HepG2 (cell line): Measurements from ENCODE around the gene SMARCD1. TPM values are rescaled to one million over a fixed set of nuclear protein-coding genes. Genes with fewer than 3 reads are reported as not detected.

Source experiments
- ATAC-seq: fragments of 200-7000 bp; cut with Tn5 transposase; 3 replicates; pipeline ENCODE4 v1.9.1; 2020; ENCODE audit warnings: mild to moderate bottlenecking, moderate library complexity
- BruUV-seq: library from RNA; stranded (reverse); fragments of 400-500 nt; replicated peaks from 2 replicates; lab custom pipeline; 2021; lab: Mats Ljungman, UMichigan
- CTCF ChIA-PET: fragments of 300-600 bp; formaldehyde crosslinking; extraction: SDS; loops from one replicate; lab custom pipeline; 2021; ENCODE audit warnings: low total read pairs, inconsistent platforms, low intra/inter-chr PET ratio; lab: Yijun Ruan, JAX
- POLR2A ChIA-PET: fragments of 350-600 bp; sonication (Branson Sonifier 250); formaldehyde crosslinking; loops from one replicate; lab custom pipeline; 2020; ENCODE audit warnings: antibody characterized with exemption, inconsistent platforms; lab: Yijun Ruan, JAX
- DNase-seq: peaks from one replicate; pipeline ENCODE4 v3.0.0-alpha.2; 2015; ENCODE audit warnings: low spot score
- FAIRE-seq: peaks from 3 replicates; lab custom pipeline; 2011; peaks lifted over from hg19 to GRCh38; lab: Jason Lieb, UNC
- H2AFZ ChIP-seq: one replicate; pipeline ENCODE4 v1.6.1; 2011; ENCODE audit warnings: low read length, inconsistent platforms
- H3K27ac ChIP-seq: fragments of 300-600 bp; 3 replicates; pipeline ENCODE4 v1.8.0; 2011; ENCODE audit warnings: mixed run types, mild to moderate bottlenecking, mixed read lengths, low read length, inconsistent platforms; ENCODE audit not compliant: insufficient read depth; ENCODE audit errors: extremely low read length
- H3K27me3 ChIP-seq, 2 experiments: fragments of 200-600 bp in 1 of 2; 2 replicates in 1 of 2; 3 replicates in 1 of 2; pipeline versions ENCODE4 v1.6.0 to v1.8.0; 2011; ENCODE audit warnings: low read length in 2 of 2, mild to moderate bottlenecking in 2 of 2, moderate library complexity in 2 of 2, inconsistent platforms in 1 of 2; ENCODE audit not compliant: insufficient read depth in 2 of 2, control insufficient read depth in 1 of 2
- H3K36me3 ChIP-seq, 2 experiments: fragments of 200-600 bp in 1 of 2; replicated peaks in 1 of 2; 2 replicates in 1 of 2; 3 replicates in 1 of 2; pipeline versions ENCODE4 v1.5.1 to v1.8.0; 2011; ENCODE audit warnings: low read length in 2 of 2, inconsistent platforms in 1 of 2; ENCODE audit not compliant: insufficient read depth in 2 of 2, control insufficient read depth in 1 of 2
- H3K4me1 ChIP-seq: 2 replicates; pipeline ENCODE4 v1.5.1; 2012; ENCODE audit warnings: low read length, inconsistent platforms; ENCODE audit not compliant: insufficient read depth
- H3K4me2 ChIP-seq: 2 replicates; pipeline ENCODE4 v1.6.0; 2011; ENCODE audit warnings: low read depth, low read length, inconsistent platforms
- H3K4me3 ChIP-seq, 3 experiments: fragments of 200-600 bp in 1 of 3; sonication (generic), shearing (Covaris generic) in 1 of 3; replicated peaks in 1 of 3; 2 replicates each; pipeline ENCODE4 v1.5.1; 2011 to 2016; ENCODE audit warnings: low read length in 3 of 3, inconsistent platforms in 2 of 3, low read depth in 2 of 3, mild to moderate bottlenecking in 2 of 3, control low read depth in 1 of 3, mixed read lengths in 1 of 3; ENCODE audit not compliant: insufficient read depth in 1 of 3
- H3K79me2 ChIP-seq: one replicate; pipeline ENCODE4 v1.6.1; 2011; ENCODE audit warnings: low read length, inconsistent platforms; ENCODE audit not compliant: insufficient read depth
- H3K9ac ChIP-seq: 2 replicates; pipeline ENCODE4 v1.6.0; 2011; ENCODE audit warnings: mild to moderate bottlenecking, low read depth, low read length, inconsistent platforms; ENCODE audit not compliant: insufficient read depth
- H3K9me3 ChIP-seq: 2 replicates; pipeline ENCODE4 v1.5.1; 2012; ENCODE audit warnings: mild to moderate bottlenecking, low read length
- H4K20me1 ChIP-seq: 2 replicates; pipeline ENCODE4 v1.6.0; 2011; ENCODE audit warnings: inconsistent platforms, mild to moderate bottlenecking, low read length, moderate library complexity; ENCODE audit not compliant: insufficient read depth
- ATF7-NPFF ChIP-seq: sonication (generic); formaldehyde crosslinking; IDR thresholded peaks from 2 replicates; pipeline ENCODE4 v1.8.1; 2023; ENCODE audit warnings: mild to moderate bottlenecking, low read depth, missing genetic modification reagents, moderate library complexity
- KLF12 ChIP-seq: sonication (generic); formaldehyde crosslinking; IDR thresholded peaks from 2 replicates; pipeline ENCODE4 v1.4.0; 2020; ENCODE audit warnings: missing genetic modification reagents, borderline replicate concordance
- KMT2A ChIP-seq: sonication (generic); formaldehyde crosslinking; IDR thresholded peaks from 2 replicates; pipeline ENCODE4 v1.4.0; 2020; ENCODE audit warnings: missing genetic modification reagents
- NR2F1 ChIP-seq, 2 experiments: fragments of 450-650 bp in 1 of 2; formaldehyde crosslinking in 1 of 2; IDR thresholded peaks; 2 replicates each; pipeline versions ENCODE4 v1.5.0 to v1.6.1; 2016 to 2020; ENCODE audit warnings: mild to moderate bottlenecking in 1 of 2, missing compliant biosample characterization in 1 of 2, missing genetic modification reagents in 1 of 2, moderate library complexity in 1 of 2
- PBX3 ChIP-seq: sonication (generic); formaldehyde crosslinking; IDR thresholded peaks from 2 replicates; pipeline ENCODE4 v1.8.1; 2023; ENCODE audit warnings: missing genetic modification reagents, inconsistent platforms, borderline replicate concordance
- SMARCE1 ChIP-seq: fragments of 450-650 bp; IDR thresholded peaks from 2 replicates; pipeline ENCODE4 v1.6.1; 2017; ENCODE audit warnings: borderline replicate concordance
- TBP ChIP-seq: sonication (generic); formaldehyde crosslinking; IDR thresholded peaks from 2 replicates; pipeline ENCODE4 v1.5.0; 2020; ENCODE audit warnings: missing genetic modification reagents
- THRA ChIP-seq: sonication (generic); formaldehyde crosslinking; IDR thresholded peaks from 2 replicates; pipeline ENCODE4 v1.4.0; 2020; ENCODE audit warnings: missing genetic modification reagents, borderline replicate concordance
- ZMYM3 ChIP-seq: sonication (generic); formaldehyde crosslinking; IDR thresholded peaks from 2 replicates; pipeline ENCODE4 v1.5.1; 2020; ENCODE audit warnings: mild to moderate bottlenecking, missing genetic modification reagents
- ZNF292 ChIP-seq: sonication (generic); formaldehyde crosslinking; IDR thresholded peaks from 2 replicates; pipeline ENCODE4 v1.8.1; 2022; ENCODE audit warnings: mild to moderate bottlenecking, low read depth, missing genetic modification reagents, borderline replicate concordance
- ZNF883 ChIP-seq: sonication (generic); formaldehyde crosslinking; IDR thresholded peaks from 2 replicates; pipeline ENCODE4 v1.5.1; 2020; ENCODE audit warnings: mild to moderate bottlenecking, missing genetic modification reagents; ENCODE audit errors: not compliant biosample characterization
- ZSCAN20 ChIP-seq: sonication (generic); formaldehyde crosslinking; IDR thresholded peaks from 2 replicates; pipeline ENCODE4 v1.4.0; 2020; ENCODE audit warnings: missing genetic modification reagents, mild to moderate bottlenecking, borderline replicate concordance
- WGBS: methylation state at CpG from one replicate; pipeline ENCODE4 v1.1.6; 2017; ENCODE audit warnings: low lambda C conversion rate; 5-methylcytosine and 5-hydroxymethylcytosine counted together
- in situ Hi-C: cut with HindIII; loops from 2 replicates; pipeline ENCODE4 v1.10.0; 2017; ENCODE audit warnings: low pct_unique_long_range_greater_than_20kb; ENCODE audit not compliant: extremely low pct_ligation_motif_present
- intact Hi-C: fragments of 100-400 bp; cut with micrococcal nuclease; formaldehyde crosslinking; loops from one replicate; pipeline ENCODE4 v1.10.0; 2022; ENCODE audit not compliant: unreplicated experiment
- polyA plus RNA-seq, 8 experiments: library from polyadenylated mRNA; depleted of rRNA in 3 of 8; stranded (reverse) in 7 of 8; unstranded in 1 of 8; fragments of >200 nt; fragmentation: Illumina TruSeq in 4 of 8; extraction: Trizol in 4 of 8; gene quantifications; 2 replicates each; pipeline versions ENCODE4 v1.2.1 to v1.2.3, GENCODE V29; 2011 to 2016; ENCODE audit warnings: low read depth in 4 of 8, missing spikeins in 1 of 8, mixed read lengths in 1 of 8; ENCODE audit not compliant: insufficient read depth in 1 of 8
- total RNA-seq, 5 experiments: library from RNA; depleted of rRNA; stranded (reverse); fragments of >200 nt; fragmentation: Illumina TruSeq; extraction: Trizol; gene quantifications; 2 replicates each; pipeline ENCODE4 v1.2.3, GENCODE V29; 2016; ENCODE audit warnings: low read depth in 1 of 5

SMARCD1 gene
- total and polyA plus RNA-seq, 2 of the 13 experiments (the other 11 are each of a cell fraction or from before 2014, with no cell fraction given): 51.7 to 54.6 TPM

- Histone ChIP-seq H4K20me1 (no peaks in the 10 kb centered on the region), H3K9me3 (no peaks in the 10 kb centered on the region), H2AFZ (no peak overlapping the region), H3K4me3 (no peak overlapping the region), H3K36me3 (peaks cover 7 to 26% of the 10 kb centered on the region in 2 experiments; a peak in 3 of 5 replicates), H3K4me1 (no peaks in the 10 kb centered on the region), H3K27me3 (no peaks in the 10 kb centered on the region), H3K27ac (no peak overlapping the region), H3K9ac (no peak overlapping the region), H3K4me2 (no peak overlapping the region), H3K79me2 (no peaks in the 10 kb centered on the region)
- DNase-seq: no peak
- FAIRE-seq: no peak
- no peak for ATAC-seq
- 96% methylated on average over 2 of the region's 2 CpGs for WGBS
- ChIA-PET POLR2A (interaction anchor here (0.7 to 1.3 kb wide), 3 partner anchors 16 to 46 kb away, joined by 3 to 4 read pairs (median 4); partner anchors contain the start of gene CERS5), CTCF (no interaction called here)
- no peak for TF ChIP-seq ZSCAN20 (CRISPR knock-in tag)
- TF ChIP-seq ZNF292 (CRISPR knock-in tag): no peak
- no peak for TF ChIP-seq KMT2A
- TF ChIP-seq KLF12: no peak
- TF ChIP-seq TBP (CRISPR knock-in tag): no peak
- TF ChIP-seq SMARCE1: no peak
- TF ChIP-seq THRA (CRISPR knock-in tag): no peak
- no peak for TF ChIP-seq ATF7-NPFF (CRISPR knock-in tag)
- no peak for TF ChIP-seq ZMYM3 (CRISPR knock-in tag)
- no peak for TF ChIP-seq ZNF883
- TF ChIP-seq NR2F1 (CRISPR knock-in tag; IDR thresholded peaks at IDR 0.05): no peak
- no peak for TF ChIP-seq PBX3 (CRISPR knock-in tag)
- intact Hi-C loops (no loop called here), in situ Hi-C loops (loop anchor here (5.0 kb wide), 1 partner anchor 50 kb away; no protein-coding TSS in a partner anchor)
- BruUV-seq: no TSS peak
These were observed 42.4 kb downstream of the SMARCD1 start for GRCh38 chr12:50127546-50127945.
